Smooth muscle cell (in vitro differentiated cells): Measurements from ENCODE around the gene MINDY1. TPM values are rescaled to one million over a fixed set of nuclear protein-coding genes. Genes with fewer than 3 reads are reported as not detected.

Experiments used
- DNase-seq: peaks from one replicate; lab custom pipeline; 2025; ENCODE audit not compliant: unreplicated experiment; lab: John Stamatoyannopoulos, UW
- H2AFZ ChIP-seq: fragments of 200-600 bp; sonication (generic); 2 replicates; pipeline ENCODE4 v1.6.0; 2016; ENCODE audit warnings: antibody characterized with exemption, low read depth, mild to moderate bottlenecking
- H3F3A ChIP-seq: fragments of 200-600 bp; sonication (generic); 2 replicates; pipeline ENCODE4 v1.6.0; 2017; ENCODE audit warnings: antibody characterized with exemption, low read depth
- H3K27ac ChIP-seq: fragments of 200-600 bp; sonication (generic); 2 replicates; pipeline ENCODE4 v1.5.1; 2016; ENCODE audit warnings: low read depth, mild to moderate bottlenecking
- H3K27me3 ChIP-seq: fragments of 200-600 bp; sonication (generic); 2 replicates; pipeline ENCODE4 v1.6.1; 2016; ENCODE audit warnings: low read depth, mild to moderate bottlenecking
- H3K36me3 ChIP-seq: fragments of 200-600 bp; sonication (generic); 2 replicates; pipeline ENCODE4 v1.5.1; 2016; ENCODE audit warnings: low read depth
- H3K4me1 ChIP-seq: fragments of 200-600 bp; sonication (generic); 2 replicates; pipeline ENCODE4 v1.5.1; 2016; ENCODE audit warnings: low read depth
- H3K4me2 ChIP-seq: fragments of 200-600 bp; sonication (generic); 2 replicates; pipeline ENCODE4 v1.6.0; 2016; ENCODE audit warnings: mild to moderate bottlenecking
- H3K4me3 ChIP-seq: fragments of 200-600 bp; sonication (generic); 2 replicates; pipeline ENCODE4 v1.5.1; 2016; ENCODE audit warnings: mild to moderate bottlenecking
- H3K79me2 ChIP-seq: fragments of 200-600 bp; sonication (generic); 2 replicates; pipeline ENCODE4 v1.6.0; 2016; ENCODE audit warnings: low read depth, mild to moderate bottlenecking
- H3K9ac ChIP-seq: fragments of 200-600 bp; sonication (generic); 2 replicates; pipeline ENCODE4 v1.6.0; 2016; ENCODE audit warnings: low read depth
- H3K9me3 ChIP-seq: fragments of 200-600 bp; sonication (generic); replicated peaks from 2 replicates; pipeline ENCODE4 v1.5.1; 2016; ENCODE audit warnings: low read depth
- H4K20me1 ChIP-seq: fragments of 200-600 bp; sonication (generic); 2 replicates; pipeline ENCODE4 v1.6.0; 2016; ENCODE audit warnings: low read depth
- CTCF ChIP-seq: fragments of 200-600 bp; sonication (generic); IDR thresholded peaks from 2 replicates; pipeline ENCODE4 v1.5.1; 2017; ENCODE audit warnings: borderline replicate concordance, mild to moderate bottlenecking, antibody characterized with exemption; ENCODE audit not compliant: insufficient read depth, poor library complexity, severe bottlenecking
- WGBS: methylation state at CpG from one replicate; pipeline ENCODE4 v1.1.7; 2016; ENCODE audit warnings: low lambda C conversion rate; 5-methylcytosine and 5-hydroxymethylcytosine counted together
- polyA plus RNA-seq: library from polyadenylated mRNA; unstranded; fragments of >200 nt; fragmentation: Nextera tagmentation; extraction: Ambion mirVana; gene quantifications from 2 replicates; pipeline ENCODE4 v1.2.1, GENCODE V29; 2016
- total RNA-seq: library from RNA; depleted of rRNA; stranded (reverse); fragments of >200 nt; gene quantifications from 2 replicates; pipeline ENCODE4 v1.2.3, GENCODE V29; 2014

Gene MINDY1
- total and polyA plus RNA-seq, 2 experiments from 2014 or later, result 2.4 to 3.2 TPM

GRCh38 chr1:151043163-151043562, 36.5 kb upstream of the MINDY1 start:
- no peak for DNase-seq
- Histone ChIP-seq H2AFZ (no peak overlapping the region), H3K4me3 (no peak overlapping the region), H4K20me1 (no peaks in the 10 kb centered on the region), H3K27me3 (no peaks in the 10 kb centered on the region), H3F3A (no peaks in the 10 kb centered on the region), H3K79me2 (no peaks in the 10 kb centered on the region), H3K27ac (no peak overlapping the region), H3K9me3 (no peaks in the 10 kb centered on the region), H3K36me3 (no peaks in the 10 kb centered on the region), H3K4me2 (no peak overlapping the region), H3K4me1 (no peaks in the 10 kb centered on the region), H3K9ac (no peak overlapping the region)
- TF ChIP-seq CTCF, result no peak
- 88% methylated on average over 1 of the region's 1 CpG for WGBS

- H3K4me2 ChIP-seq, result no peak overlapping the region
- H4K20me1 ChIP-seq, result no peaks in the 10 kb centered on the region
- H3K27ac ChIP-seq, result no peak overlapping the region
- no peak for DNase-seq
- no peak overlapping the region for H2AFZ ChIP-seq
- no peak for TF ChIP-seq CTCF
- no peak overlapping the region for H3K9ac ChIP-seq
- no peaks in the 10 kb centered on the region for H3K9me3 ChIP-seq
- H3K27me3 ChIP-seq, result no peaks in the 10 kb centered on the region
- no peaks in the 10 kb centered on the region for H3K79me2 ChIP-seq
- H3F3A ChIP-seq, result no peaks in the 10 kb centered on the region
- peaks cover under 1% of the 10 kb centered on the region for H3K36me3 ChIP-seq
- WGBS, result 91% methylated on average over 3 of the region's 3 CpGs
- H3K4me3 ChIP-seq, result no peak overlapping the region
- no peaks in the 10 kb centered on the region for H3K4me1 ChIP-seq
These were observed 32.8 kb upstream of the MINDY1 start for GRCh38 chr1:151039521-151039920.

- Histone ChIP-seq H3K4me1 (no peaks in the 10 kb centered on the region), H3F3A (no peaks in the 10 kb centered on the region), H3K9me3 (no peaks in the 10 kb centered on the region), H3K4me2 (no peak overlapping the region), H3K79me2 (no peaks in the 10 kb centered on the region), H3K27me3 (no peaks in the 10 kb centered on the region), H3K9ac (no peak overlapping the region), H3K4me3 (no peak overlapping the region), H3K27ac (no peak overlapping the region), H2AFZ (no peak overlapping the region), H3K36me3 (peaks cover 5% of the 10 kb centered on the region), H4K20me1 (no peaks in the 10 kb centered on the region)
- no peak for DNase-seq
- no peak for TF ChIP-seq CTCF
- WGBS, result 83% methylated on average over 6 of the region's 6 CpGs
These were observed 30.3 kb upstream of the MINDY1 start for GRCh38 chr1:151037032-151037431.

- no peaks in the 10 kb centered on the region for H3F3A ChIP-seq
- no peak within 1 kb of the TSS for H3K4me3 ChIP-seq
- H2AFZ ChIP-seq, result no peak within 1 kb of the TSS
- no peaks in the 10 kb centered on the region for H3K9me3 ChIP-seq
- H3K4me1 ChIP-seq, result no peaks in the 10 kb centered on the region
- no peak within 1 kb of the TSS for H3K9ac ChIP-seq
- H3K4me2 ChIP-seq, result no peak within 1 kb of the TSS
- H3K36me3 ChIP-seq, result peaks cover 5% of the 10 kb centered on the region
- no peaks in the 10 kb centered on the region for H4K20me1 ChIP-seq
- no peaks in the 10 kb centered on the region for H3K79me2 ChIP-seq
- H3K27me3 ChIP-seq, result no peaks in the 10 kb centered on the region
- no peak for DNase-seq
- peak within 1 kb of the TSS; percentile 10 for H3K27ac ChIP-seq
- TF ChIP-seq CTCF, result no peak
- WGBS, result 44% methylated on average over 2 of the region's 2 CpGs
These were observed 29.7 kb upstream of the MINDY1 start, which contains the start of gene BNIPL for GRCh38 chr1:151036356-151036755. TSS of gene BNIPL (plus strand) at chr1:151036586. CDS start at chr1:151036726, 140 bp downstream.
